HepG2 (cell line): ENCODE data around the gene GPS1. TPM values are rescaled to one million over a fixed set of nuclear protein-coding genes. Genes with fewer than 3 reads are reported as not detected.

Experiments used
- ARHGAP35 ChIP-seq: sonication (generic); formaldehyde crosslinking; IDR thresholded peaks from 2 replicates; pipeline ENCODE4 v1.9.0; 2022; ENCODE audit warnings: mild to moderate bottlenecking, inconsistent platforms, moderate library complexity, missing genetic modification reagents, borderline replicate concordance
- CENPBD1 ChIP-seq: sonication (generic); formaldehyde crosslinking; IDR thresholded peaks from 2 replicates; pipeline ENCODE4 v1.8.0; 2022; ENCODE audit warnings: missing genetic modification reagents, low read depth, mild to moderate bottlenecking, borderline replicate concordance
- FOXA3 ChIP-seq: IDR thresholded peaks from 2 replicates; pipeline ENCODE4 v1.6.1; 2016; ENCODE audit warnings: missing genetic modification reagents, missing compliant biosample characterization
- MAZ ChIP-seq, 2 experiments: sonication (generic) in 1 of 2; formaldehyde crosslinking in 1 of 2; IDR thresholded peaks; 2 replicates each; pipeline versions ENCODE4 v1.5.0 to v1.6.1; 2012 to 2020; ENCODE audit warnings: low read depth in 2 of 2, mild to moderate bottlenecking in 2 of 2, borderline replicate concordance in 1 of 2, improper control_type of control experiment in 1 of 2, low read length in 1 of 2, missing genetic modification reagents in 1 of 2, moderate library complexity in 1 of 2
- MBNL3 ChIP-seq: fragments of 250-450 bp; sonication (Bioruptor Pico); conservative IDR thresholded peaks from 2 replicates; pipeline ENCODE4 v1.8.0; 2022; ENCODE audit warnings: mild to moderate bottlenecking, inconsistent platforms
- MEF2D ChIP-seq: sonication (generic); formaldehyde crosslinking; IDR thresholded peaks from 2 replicates; pipeline ENCODE4 v1.5.1; 2020; ENCODE audit warnings: mild to moderate bottlenecking, missing genetic modification reagents
- MEIS1 ChIP-seq: sonication (generic); formaldehyde crosslinking; IDR thresholded peaks from 2 replicates; pipeline ENCODE4 v1.9.0; 2021; ENCODE audit warnings: mild to moderate bottlenecking, missing genetic modification reagents, moderate library complexity, borderline replicate concordance
- RELA ChIP-seq: sonication (generic); formaldehyde crosslinking; IDR thresholded peaks from 2 replicates; pipeline ENCODE4 v1.4.0; 2020; ENCODE audit warnings: missing genetic modification reagents
- USF2 ChIP-seq, 2 experiments: sonication (generic) in 1 of 2; formaldehyde crosslinking in 1 of 2; IDR thresholded peaks; 2 replicates each; pipeline versions ENCODE4 v1.5.1 to v1.6.1; 2011 to 2020; ENCODE audit warnings: borderline replicate concordance in 1 of 2, low read depth in 1 of 2, low read length in 1 of 2, mild to moderate bottlenecking in 1 of 2, missing genetic modification reagents in 1 of 2, moderate library complexity in 1 of 2
- ZBTB38 ChIP-seq: sonication (generic); formaldehyde crosslinking; IDR thresholded peaks from 2 replicates; pipeline ENCODE4 v1.5.1; 2020; ENCODE audit warnings: mild to moderate bottlenecking, missing genetic modification reagents
- ZBTB7A ChIP-seq: sonication (generic); formaldehyde crosslinking; IDR thresholded peaks from 2 replicates; pipeline ENCODE4 v1.8.0; 2022; ENCODE audit warnings: mild to moderate bottlenecking, missing genetic modification reagents
- ZFP90 ChIP-seq: sonication (generic); formaldehyde crosslinking; IDR thresholded peaks from 2 replicates; pipeline ENCODE4 v1.8.0; 2022; ENCODE audit warnings: missing genetic modification reagents, mild to moderate bottlenecking, inconsistent platforms, borderline replicate concordance
- ZNF235 ChIP-seq: sonication (generic); formaldehyde crosslinking; IDR thresholded peaks from 2 replicates; pipeline ENCODE4 v1.8.1; 2023; ENCODE audit warnings: mild to moderate bottlenecking, missing genetic modification reagents, borderline replicate concordance
- ZNF343 ChIP-seq: sonication (generic); formaldehyde crosslinking; IDR thresholded peaks from 2 replicates; pipeline ENCODE4 v1.4.0; 2020; ENCODE audit warnings: mild to moderate bottlenecking, missing genetic modification reagents
- ZNF430 ChIP-seq: sonication (generic); formaldehyde crosslinking; IDR thresholded peaks from 2 replicates; pipeline ENCODE4 v1.9.0; 2021; ENCODE audit warnings: mild to moderate bottlenecking, missing genetic modification reagents
- ZNF609 ChIP-seq: sonication (generic); formaldehyde crosslinking; IDR thresholded peaks from 2 replicates; pipeline ENCODE4 v1.4.0; 2020; ENCODE audit warnings: mild to moderate bottlenecking, missing genetic modification reagents, borderline replicate concordance
- ZNF639 ChIP-seq: conservative IDR thresholded peaks from 2 replicates; pipeline ENCODE4 v1.6.1; 2018; ENCODE audit warnings: missing genetic modification reagents
- ZNF703 ChIP-seq: sonication (generic); formaldehyde crosslinking; IDR thresholded peaks from 2 replicates; pipeline ENCODE4 v1.5.1; 2020; ENCODE audit warnings: missing genetic modification reagents, mild to moderate bottlenecking, moderate library complexity, borderline replicate concordance
- ZNF749 ChIP-seq: sonication (generic); formaldehyde crosslinking; IDR thresholded peaks from 2 replicates; pipeline ENCODE4 v1.8.0; 2022; ENCODE audit warnings: mild to moderate bottlenecking, missing genetic modification reagents, moderate library complexity, borderline replicate concordance
- polyA plus RNA-seq, 8 experiments: library from polyadenylated mRNA; depleted of rRNA in 3 of 8; stranded (reverse) in 7 of 8; unstranded in 1 of 8; fragments of >200 nt; fragmentation: Illumina TruSeq in 4 of 8; extraction: Trizol in 4 of 8; gene quantifications; 2 replicates each; pipeline versions ENCODE4 v1.2.1 to v1.2.3, GENCODE V29; 2011 to 2016; ENCODE audit warnings: low read depth in 4 of 8, missing spikeins in 1 of 8, mixed read lengths in 1 of 8; ENCODE audit not compliant: insufficient read depth in 1 of 8
- total RNA-seq, 5 experiments: library from RNA; depleted of rRNA; stranded (reverse); fragments of >200 nt; fragmentation: Illumina TruSeq; extraction: Trizol; gene quantifications; 2 replicates each; pipeline ENCODE4 v1.2.3, GENCODE V29; 2016; ENCODE audit warnings: low read depth in 1 of 5

Gene GPS1
- total and polyA plus RNA-seq, 2 of the 13 experiments (the other 11 are each of a cell fraction or from before 2014, with no cell fraction given), result 124 to 128 TPM

- TF ChIP-seq ZNF235 (CRISPR knock-in tag), result peak; percentile 61; the same call in 1 of the 2 replicates
- no peak for TF ChIP-seq ZNF639
- no peak for TF ChIP-seq ZBTB7A
- TF ChIP-seq ZBTB38 (CRISPR knock-in tag), result 0 out of 2 replicates have a peak, but pooled peaks have one; percentile 17
- no peak for TF ChIP-seq MEF2D (CRISPR knock-in tag)
- no peak for TF ChIP-seq USF2 (IDR thresholded peaks at IDR 0.05; ENCODE audit: low read depth, low read length)
- no peak for TF ChIP-seq USF2 (CRISPR knock-in tag; IDR thresholded peaks at IDR 0.05; ENCODE audit: borderline replicate concordance)
- peak; percentile 56; the same call in 1 of the 2 replicates for TF ChIP-seq ZNF343
- TF ChIP-seq ZNF749, result no peak
- no peak for TF ChIP-seq CENPBD1 (CRISPR knock-in tag)
- TF ChIP-seq ZFP90 (CRISPR knock-in tag), result no peak
- TF ChIP-seq ZNF703 (CRISPR knock-in tag), result no peak
- no peak; the same call in 1 of the 2 replicates for TF ChIP-seq ZNF609 (CRISPR knock-in tag)
- no peak for TF ChIP-seq RELA (CRISPR knock-in tag)
- peak; percentile 30; the same call in 1 of the 2 replicates for TF ChIP-seq ZNF430 (CRISPR knock-in tag)
- no peak for TF ChIP-seq MBNL3 (CRISPR knock-in tag)
- TF ChIP-seq MAZ (IDR thresholded peaks at IDR 0.05; ENCODE audit: borderline replicate concordance, low read depth, low read length), result no peak
- no peak for TF ChIP-seq MAZ (CRISPR knock-in tag; IDR thresholded peaks at IDR 0.05; ENCODE audit: low read depth)
- TF ChIP-seq MEIS1, result no peak
- no peak for TF ChIP-seq ARHGAP35 (CRISPR knock-in tag)
- no peak for TF ChIP-seq FOXA3 (CRISPR knock-in tag)
Measured at GRCh38 chr17:82076018-82076784, 24.5 kb downstream of the GPS1 start (continued).
